HG03571 (cell line): ENCODE measurements around the gene KCTD19.

Experiments
- ATAC-seq: cut with Tn5 transposase; IDR thresholded peaks from one replicate; pipeline ENCODE4 v1.9.1; 2021; ENCODE audit not compliant: unreplicated experiment

Gene KCTD19

DNA sequence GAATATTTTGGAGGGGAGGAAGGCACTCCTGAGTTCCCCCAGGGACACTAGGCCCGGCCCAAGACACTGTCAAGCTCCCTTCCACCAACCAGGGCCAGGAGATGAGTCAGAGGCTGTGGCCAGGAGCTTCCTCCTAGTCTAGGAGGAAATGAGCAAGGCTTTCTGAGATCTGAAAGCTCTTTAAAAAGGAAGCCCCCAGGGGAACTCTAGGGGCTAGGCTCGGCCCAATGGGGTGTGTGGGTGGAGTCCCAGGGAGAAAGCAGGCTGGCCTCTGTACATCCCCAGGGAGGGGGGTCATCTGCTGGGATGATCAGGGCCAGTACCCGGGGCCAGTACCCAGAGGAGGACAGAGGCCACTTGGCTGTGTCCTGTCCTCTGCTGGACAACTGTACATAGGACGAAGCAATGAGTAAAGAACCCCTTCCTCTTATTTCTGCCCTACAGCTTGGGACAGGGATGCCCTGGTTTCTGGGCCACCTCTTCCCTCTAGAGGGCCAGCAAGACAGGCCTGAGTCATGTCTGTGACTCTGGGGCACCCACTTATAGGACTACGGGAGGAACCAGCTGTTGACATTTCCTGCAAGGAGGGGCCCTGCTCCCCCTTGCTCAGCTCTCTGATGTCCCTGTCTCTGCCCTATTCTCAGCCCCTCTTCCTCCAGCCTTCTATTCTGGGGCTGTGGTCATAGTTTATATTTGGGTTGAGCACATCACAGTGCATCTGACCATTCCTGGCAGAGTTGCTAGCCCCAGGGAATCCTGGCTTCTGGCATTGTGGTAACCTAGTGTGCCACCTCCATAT is 82.0 kb downstream of the KCTD19 start:
- peak; percentile 50 for ATAC-seq

- no peak for ATAC-seq
These were observed 83.1 kb downstream of the KCTD19 start for GRCh38 chr16:67243481-67243880.

GRCh38 chr16:67242138-67242730 is 84.3 kb downstream of the KCTD19 start:
- no peak for ATAC-seq

- ATAC-seq, result no peak
These were observed 85.3 kb downstream of the KCTD19 start for GRCh38 chr16:67241008-67241900.

- ATAC-seq, result no peak
These were observed 86.0 kb downstream of the KCTD19 start for GRCh38 chr16:67240506-67240905.
